ENCODE results near the gene NTN1.

The NTN1 gene

DNA sequence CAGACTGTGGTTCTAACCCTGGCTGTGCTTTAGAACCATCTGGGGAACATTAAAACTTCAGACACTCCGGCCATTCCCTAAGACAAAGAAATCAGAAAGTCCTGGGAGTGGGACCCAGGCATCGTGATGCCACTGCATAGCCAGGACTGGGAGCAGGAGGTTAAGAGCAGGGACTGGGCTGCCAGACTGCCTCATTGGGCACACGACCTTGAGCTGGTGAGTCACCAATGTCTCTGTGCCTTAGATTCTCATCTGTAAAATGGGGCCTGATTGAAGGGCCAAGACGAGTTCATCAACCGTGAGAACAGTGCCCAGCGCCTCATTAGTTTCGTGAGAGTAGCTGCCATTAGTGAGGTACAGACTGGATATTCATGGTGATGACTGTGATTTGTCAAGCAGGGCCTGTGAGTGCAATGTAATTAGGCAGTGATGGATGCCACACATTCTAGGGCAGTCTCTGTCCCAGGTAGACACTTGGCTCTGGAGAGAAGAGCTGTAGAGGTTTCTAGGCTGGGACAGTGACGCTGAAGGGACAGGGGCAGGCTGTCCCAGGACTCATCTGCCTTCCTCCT, 196.8 kb downstream of the NTN1 start:
- no peak for DNase-seq (ENCODE audit: low read depth)

GRCh38 chr17:9218911-9219310, 197.6 kb downstream of the NTN1 start:
- no peak for DNase-seq (ENCODE audit: low read depth)

- no peak for DNase-seq (ENCODE audit: low read depth)
These were observed 198.5 kb downstream of the NTN1 start for GRCh38 chr17:9219631-9220397.

DNA sequence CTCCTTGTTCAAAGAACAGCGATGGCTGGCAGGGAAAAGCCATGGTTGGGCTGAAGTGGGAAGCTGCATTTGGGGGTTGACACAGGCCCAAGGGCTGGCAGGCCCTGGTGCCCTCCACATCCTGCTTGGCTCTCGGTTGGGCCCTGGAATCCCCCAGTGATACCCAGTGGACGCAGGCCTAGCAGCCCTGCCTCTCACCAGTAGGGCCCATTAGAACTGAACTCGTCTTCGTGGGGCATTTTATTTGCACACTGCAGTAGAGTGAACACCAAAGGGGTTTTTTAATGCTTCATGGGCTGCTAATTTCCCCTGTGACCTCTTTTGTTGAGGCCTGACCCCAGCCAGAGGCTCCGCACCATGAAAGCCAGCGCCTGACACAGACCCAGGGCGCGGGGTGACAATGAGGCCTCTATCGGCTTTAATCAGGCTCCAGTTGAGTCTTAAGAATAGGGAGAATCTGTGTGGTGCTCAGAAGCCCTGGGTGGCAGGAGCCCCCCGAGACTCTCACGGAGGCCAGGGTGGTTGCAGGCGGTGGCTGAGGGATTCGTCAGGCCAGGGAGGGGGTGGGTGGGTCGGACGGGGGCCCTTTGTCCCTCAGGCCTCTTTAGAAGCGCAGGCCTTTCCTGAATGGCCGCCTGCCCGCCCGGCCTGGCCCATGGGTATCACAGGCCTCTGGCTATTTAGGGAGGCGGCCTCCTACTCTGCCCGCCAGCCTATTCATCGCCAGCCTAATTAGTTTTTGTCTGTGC, 199.3 kb downstream of the NTN1 start:
- DNase-seq (ENCODE audit: low read depth) = no peak

DNA sequence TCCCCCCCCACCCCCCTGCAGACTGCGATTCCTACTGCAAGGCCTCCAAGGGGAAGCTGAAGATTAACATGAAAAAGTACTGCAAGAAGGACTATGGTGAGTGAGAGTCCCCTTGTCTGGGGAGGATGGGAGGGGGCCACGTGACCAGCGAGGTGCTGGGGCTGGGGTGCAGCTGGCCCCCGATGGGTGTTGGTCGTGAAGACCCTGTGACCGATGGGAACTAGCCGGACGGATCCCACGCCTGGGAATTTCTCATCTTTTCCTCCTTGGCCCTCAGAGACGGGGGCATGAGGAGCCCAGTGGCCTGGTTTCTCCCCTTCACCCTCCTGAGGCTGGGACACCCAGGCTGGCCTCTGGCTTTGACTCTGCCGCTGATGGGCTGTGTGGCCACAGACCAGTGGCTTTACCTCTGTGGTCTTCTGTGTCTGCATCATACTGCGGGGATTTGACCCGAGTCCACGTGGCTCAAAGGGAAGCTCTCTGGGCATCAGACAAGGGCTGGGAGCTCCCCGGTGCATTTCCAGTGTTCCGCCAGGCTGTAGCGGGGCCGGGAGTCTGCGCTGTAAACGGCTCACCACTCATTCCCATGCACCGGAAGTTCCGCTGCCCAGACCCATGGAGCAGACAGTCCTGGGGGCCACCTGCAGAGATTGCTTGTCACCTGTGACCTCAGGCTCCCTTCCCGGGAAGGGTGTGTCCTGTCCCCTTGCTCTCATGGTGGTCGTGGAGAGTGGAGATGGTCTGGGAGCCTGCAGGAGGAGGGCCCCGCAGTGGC, 200.0 kb downstream of the NTN1 start:
- no peak for DNase-seq (ENCODE audit: low read depth)

DNA sequence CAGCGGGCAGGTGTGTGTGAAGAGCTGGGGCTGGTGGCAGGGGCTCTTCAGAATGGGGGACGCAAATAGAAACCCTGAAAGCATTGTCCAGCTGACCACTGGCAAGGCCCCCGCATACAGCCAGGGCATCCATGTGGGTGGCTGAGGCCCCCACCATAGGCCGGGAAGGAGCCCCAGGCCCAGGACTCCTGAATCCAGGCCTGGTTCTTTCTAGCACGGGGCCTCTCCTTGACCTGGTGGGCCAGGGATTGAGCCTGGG, 200.5 kb downstream of the NTN1 start:
- DNase-seq (ENCODE audit: low read depth) = no peak

GRCh38 chr17:9223531-9223930, 202.2 kb downstream of the NTN1 start:
- no peak for DNase-seq (ENCODE audit: low read depth)

DNA sequence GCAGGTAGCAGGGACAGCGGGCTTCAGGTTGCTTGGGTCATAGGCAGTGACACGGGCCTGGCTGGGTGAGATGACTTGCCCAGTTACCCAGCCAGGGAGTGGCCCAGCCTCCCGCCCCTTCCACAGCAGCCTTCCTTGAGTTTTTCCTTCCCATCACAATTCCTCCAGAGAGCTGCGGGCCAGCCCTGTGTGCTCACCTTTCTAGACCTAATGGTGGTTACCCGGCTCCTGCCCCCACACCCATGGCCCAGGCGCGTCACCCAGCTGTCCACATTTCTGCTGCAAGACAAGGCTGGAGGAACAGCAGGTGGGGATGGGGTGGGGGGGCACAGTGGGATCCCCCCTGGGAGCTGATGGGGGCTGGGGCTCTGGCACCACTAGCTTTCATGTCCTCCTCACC, 203.2 kb downstream of the NTN1 start:
- no peak for DNase-seq (ENCODE audit: low read depth)

DNA sequence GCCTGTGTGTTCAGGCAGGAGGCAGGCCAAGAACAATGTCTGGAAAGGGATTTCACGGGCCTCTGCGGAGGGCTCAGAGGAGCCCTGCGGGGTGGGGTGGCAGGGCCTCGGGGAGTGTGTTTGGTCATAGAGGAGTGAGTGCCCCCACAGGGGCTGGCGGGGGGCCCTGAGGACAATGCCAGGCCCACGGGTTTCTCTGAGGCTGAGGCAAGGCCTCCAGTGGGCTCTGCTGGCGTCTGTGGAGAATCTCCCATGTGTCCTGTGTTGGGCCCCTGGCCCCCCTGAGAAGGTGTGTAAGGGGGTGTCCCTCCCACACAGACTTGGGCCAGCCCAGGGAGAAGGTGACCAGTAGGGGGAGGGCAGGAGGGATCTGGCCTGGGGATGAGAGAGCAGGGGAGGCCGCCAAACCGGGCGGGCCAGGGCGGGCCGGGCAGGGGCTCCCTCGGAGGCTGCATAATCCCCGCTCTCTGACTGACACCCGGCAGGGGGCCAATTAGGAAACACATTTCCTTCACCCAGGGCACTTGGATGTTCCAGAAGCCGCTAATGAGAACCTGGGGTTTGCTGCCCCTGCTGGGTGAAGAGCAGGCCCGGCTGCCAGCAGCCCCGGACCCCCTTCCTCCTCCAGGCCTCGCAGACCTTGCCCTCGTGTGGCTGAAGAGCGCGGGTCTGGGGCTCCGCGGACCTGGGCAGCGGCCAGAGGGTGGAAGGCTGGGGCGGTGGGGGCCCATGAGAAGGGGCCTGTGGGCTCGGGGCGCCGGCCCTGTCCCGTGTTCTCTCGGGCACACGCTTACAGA, 204.2 kb downstream of the NTN1 start:
- no peak for DNase-seq (ENCODE audit: low read depth)

- DNase-seq (ENCODE audit: low read depth) = no peak
These were observed 205.0 kb downstream of the NTN1 start for GRCh38 chr17:9226130-9226793.

DNA sequence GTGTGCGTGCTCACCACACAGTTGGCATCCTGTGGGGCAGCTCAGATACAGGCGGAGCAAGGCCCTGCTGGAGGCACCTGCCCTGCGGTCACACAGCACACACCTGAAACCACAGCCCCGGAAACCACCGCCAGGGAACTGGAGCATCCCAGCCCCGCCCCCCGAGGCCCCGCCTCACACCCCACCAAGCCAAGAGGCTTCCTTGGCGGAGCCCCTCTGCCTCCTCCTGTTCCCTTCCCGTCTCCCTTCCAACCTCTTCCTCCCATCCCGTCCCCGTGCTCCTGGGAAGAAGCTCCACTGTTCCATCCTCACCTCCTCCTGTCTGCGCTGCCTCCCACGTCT, 205.5 kb downstream of the NTN1 start:
- DNase-seq (ENCODE audit: low read depth) = no peak

DNA sequence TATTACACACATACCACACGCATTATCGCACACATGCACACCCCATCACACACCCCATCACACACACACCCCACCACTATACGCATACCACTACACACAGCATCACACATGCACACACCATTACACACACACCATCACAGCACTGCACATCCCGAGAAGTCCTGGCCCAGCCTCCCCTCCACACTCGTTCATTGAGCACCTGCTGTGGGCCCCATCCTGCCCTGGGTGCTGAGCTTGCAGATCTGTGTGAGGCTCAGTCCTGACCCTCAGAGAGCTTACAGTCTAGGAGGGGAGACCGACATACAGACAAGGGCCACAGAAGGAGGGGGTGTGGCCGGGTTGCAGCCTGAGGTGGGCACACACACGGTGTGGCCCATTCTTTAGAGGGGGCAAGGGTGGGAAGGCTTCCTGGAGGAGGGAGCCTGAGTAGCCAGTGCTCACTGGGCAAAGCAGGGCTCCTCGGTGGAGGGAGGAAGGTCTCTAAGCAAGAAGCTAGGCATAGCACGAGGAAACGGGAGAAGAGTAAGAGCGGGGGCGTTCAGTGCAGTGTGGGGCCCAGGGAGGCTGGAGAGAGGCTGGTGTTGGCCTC, 206.6 kb downstream of the NTN1 start:
- no peak for DNase-seq (ENCODE audit: low read depth)

DNA sequence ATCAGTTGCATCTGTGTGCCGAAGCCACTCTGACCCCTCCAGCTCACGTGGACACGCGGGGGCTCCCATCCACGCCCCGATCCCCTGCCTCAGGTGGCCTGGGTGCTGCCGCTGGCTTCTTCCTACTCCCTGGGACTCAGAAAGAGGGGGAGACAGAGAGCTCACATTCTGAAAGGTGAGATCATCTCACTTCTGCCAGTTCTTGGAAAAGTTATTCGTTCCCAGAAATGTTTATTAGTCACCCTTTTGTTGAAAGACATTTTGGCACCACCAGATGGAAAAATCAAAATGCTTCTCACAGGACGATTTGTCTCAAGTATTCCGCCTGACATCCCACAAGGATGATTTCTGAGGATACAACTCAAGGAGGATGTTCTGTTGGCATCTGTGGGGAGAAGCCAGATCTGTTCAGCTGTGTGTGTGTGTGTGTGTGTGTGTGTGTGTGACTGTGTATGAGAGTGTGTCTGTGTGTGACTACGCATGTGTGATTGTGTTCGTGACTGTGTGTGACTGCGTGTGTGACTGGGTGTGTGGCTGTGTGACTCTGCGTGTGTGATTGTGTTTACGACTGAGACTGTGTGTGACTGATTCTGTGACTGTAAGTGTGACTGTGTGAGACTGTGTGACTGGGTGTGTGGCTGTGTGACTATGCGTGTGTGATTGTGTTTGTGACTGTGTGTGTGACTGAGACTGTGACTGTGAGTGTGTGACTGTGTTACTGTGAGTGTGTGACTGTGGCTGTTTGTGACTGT, 207.3 kb downstream of the NTN1 start:
- no peak for DNase-seq (ENCODE audit: low read depth)

- DNase-seq (ENCODE audit: low read depth) = no peak
These were observed 208.0 kb downstream of the NTN1 start for GRCh38 chr17:9229160-9229825.

- DNase-seq (ENCODE audit: low read depth) = no peak
These were observed 208.5 kb downstream of the NTN1 start for GRCh38 chr17:9229826-9230201.

DNA sequence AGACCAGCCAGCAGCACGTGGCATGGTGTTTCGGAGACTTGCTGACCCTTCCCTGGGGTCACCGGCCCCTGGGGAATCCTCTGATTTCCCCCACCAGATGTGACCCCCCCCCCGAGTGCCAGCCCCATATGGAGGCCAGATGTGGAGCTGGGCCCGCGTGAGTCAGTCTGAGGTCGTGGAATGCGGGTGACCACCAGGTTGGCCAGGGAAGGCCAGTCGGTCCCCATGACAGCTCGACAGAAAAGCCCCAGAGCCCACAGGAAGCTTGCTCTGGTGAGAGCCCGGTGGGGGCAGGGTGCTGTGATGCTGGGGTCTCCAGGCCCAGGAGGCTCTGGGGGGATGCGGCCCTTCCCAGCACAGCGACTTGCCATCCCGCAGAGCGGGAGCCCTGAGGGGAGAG, 209.0 kb downstream of the NTN1 start:
- DNase-seq (ENCODE audit: low read depth) = no peak

- DNase-seq (ENCODE audit: low read depth) = no peak
These were observed 209.6 kb downstream of the NTN1 start for GRCh38 chr17:9230861-9231260.

GRCh38 chr17:9231449-9232154, 210.3 kb downstream of the NTN1 start:
- DNase-seq (ENCODE audit: low read depth) = no peak

GRCh38 chr17:9232155-9232475, 210.8 kb downstream of the NTN1 start:
- no peak for DNase-seq (ENCODE audit: low read depth)
